Hepatocyte (in vitro differentiated cells): Measurements from ENCODE around the gene UBXN2A. TPM values are rescaled to one million over a fixed set of nuclear protein-coding genes. Genes with fewer than 3 reads are reported as not detected.

Experiments
- DNase-seq: peaks from one replicate; pipeline ENCODE4 v3.0.0-alpha.2; 2016; ENCODE audit warnings: low spot score
- H2AFZ ChIP-seq: fragments of 200-600 bp; sonication (generic); 2 replicates; pipeline ENCODE4 v1.6.0; 2016; ENCODE audit warnings: antibody characterized with exemption, mild to moderate bottlenecking
- H3K27ac ChIP-seq: fragments of 200-600 bp; sonication (generic); 2 replicates; pipeline ENCODE4 v1.5.1; 2016; ENCODE audit warnings: mild to moderate bottlenecking
- H3K27me3 ChIP-seq: fragments of 200-600 bp; sonication (generic); 2 replicates; pipeline ENCODE4 v1.6.1; 2016
- H3K36me3 ChIP-seq: fragments of 200-600 bp; sonication (generic); replicated peaks from 2 replicates; pipeline ENCODE4 v1.5.1; 2016; ENCODE audit warnings: low read depth; ENCODE audit not compliant: insufficient read depth
- H3K4me1 ChIP-seq: fragments of 200-600 bp; sonication (generic); 2 replicates; pipeline ENCODE4 v1.5.1; 2016; ENCODE audit warnings: mild to moderate bottlenecking, moderate library complexity; ENCODE audit not compliant: insufficient read depth
- H3K4me2 ChIP-seq: fragments of 200-600 bp; sonication (generic); 2 replicates; pipeline ENCODE4 v1.6.0; 2016
- H3K4me3 ChIP-seq: fragments of 200-600 bp; sonication (generic); 2 replicates; pipeline ENCODE4 v1.5.1; 2016; ENCODE audit warnings: mild to moderate bottlenecking
- H3K79me2 ChIP-seq: fragments of 200-600 bp; sonication (generic); 2 replicates; pipeline ENCODE4 v1.6.0; 2017; ENCODE audit warnings: mild to moderate bottlenecking
- H3K9me2 ChIP-seq: fragments of 200-600 bp; sonication (generic); replicated peaks from 2 replicates; pipeline ENCODE4 v1.6.0; 2017; ENCODE audit warnings: mild to moderate bottlenecking; ENCODE audit not compliant: insufficient read depth
- H3K9me3 ChIP-seq: fragments of 200-600 bp; sonication (generic); 2 replicates; pipeline ENCODE4 v1.5.1; 2016; ENCODE audit warnings: low read depth, mild to moderate bottlenecking
- H4K20me1 ChIP-seq: fragments of 200-600 bp; sonication (generic); 2 replicates; pipeline ENCODE4 v1.6.0; 2016; ENCODE audit warnings: mild to moderate bottlenecking; ENCODE audit not compliant: insufficient read depth, poor library complexity, severe bottlenecking
- EZH2 ChIP-seq: fragments of 200-600 bp; sonication (generic); IDR thresholded peaks from 2 replicates; pipeline ENCODE4 v1.6.1; 2016; ENCODE audit warnings: antibody characterized with exemption, mild to moderate bottlenecking, borderline replicate concordance
- EZH2phosphoT487 ChIP-seq: fragments of 200-600 bp; sonication (generic); IDR thresholded peaks from one replicate; pipeline ENCODE4 v1.6.1; 2018; ENCODE audit warnings: antibody characterized with exemption, mild to moderate bottlenecking, low read depth, moderate library complexity; ENCODE audit not compliant: unreplicated experiment, severe bottlenecking
- WGBS: methylation state at CpG from one replicate; pipeline ENCODE4 v1.1.6; 2016; ENCODE audit warnings: low lambda C conversion rate; ENCODE audit errors: missing lambda C conversion rate; 5-methylcytosine and 5-hydroxymethylcytosine counted together
- polyA plus RNA-seq: library from polyadenylated mRNA; unstranded; fragments of >200 nt; fragmentation: Nextera tagmentation; extraction: Ambion mirVana; gene quantifications from 2 replicates; pipeline ENCODE4 v1.2.1, GENCODE V29; 2016
- total RNA-seq: library from RNA; depleted of rRNA; stranded (reverse); fragments of >200 nt; gene quantifications from 2 replicates; pipeline ENCODE4 v1.2.3, GENCODE V29; 2014
- TF ChIP-seq, protein P1 (sequence below): fragments of 200-600 bp; sonication (generic); IDR thresholded peaks from 2 replicates; pipeline ENCODE4 v1.5.1; 2016; ENCODE audit warnings: antibody characterized with exemption, mild to moderate bottlenecking; ENCODE audit not compliant: poor library complexity

The UBXN2A gene
- total and polyA plus RNA-seq, 2 experiments from 2014 or later, result 15.9 to 16.4 TPM

DNA sequence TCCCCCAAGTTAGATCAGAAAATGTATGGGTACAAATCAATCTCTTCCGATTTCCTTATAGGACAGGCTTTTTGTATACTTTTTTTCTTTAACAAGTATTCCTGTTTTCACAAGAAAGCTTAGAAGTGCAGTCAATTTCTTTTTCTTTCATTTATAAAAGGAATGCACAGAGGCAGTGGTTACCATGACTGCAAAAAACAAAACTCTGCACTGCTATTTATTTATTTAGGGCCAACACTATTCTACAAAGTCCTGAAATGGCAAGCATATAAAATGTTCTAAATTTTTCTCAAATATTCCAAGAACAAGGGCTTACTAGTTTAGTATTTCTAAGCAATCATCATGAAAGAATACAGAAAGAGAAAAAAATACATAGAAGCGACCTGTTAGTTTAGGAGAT, 35.6 kb upstream of the UBXN2A start:
- WGBS, result 99% methylated on average over 2 of the region's 2 CpGs
- Histone ChIP-seq H4K20me1 (peaks cover 14% of the 10 kb centered on the region), H3K9me2 (no peaks in the 10 kb centered on the region), H3K36me3 (no peaks in the 10 kb centered on the region), H3K79me2 (peaks cover 77% of the 10 kb centered on the region), H3K4me1 (no peaks in the 10 kb centered on the region), H2AFZ (no peak overlapping the region), H3K4me2 (no peak overlapping the region), H3K9me3 (no peaks in the 10 kb centered on the region), H3K27me3 (no peaks in the 10 kb centered on the region), H3K4me3 (no peak overlapping the region), H3K27ac (no peak overlapping the region)
- no peak for TF ChIP-seq EZH2
- TF ChIP-seq EZH2phosphoT487, result no peak
- TF ChIP-seq, protein P1, sequence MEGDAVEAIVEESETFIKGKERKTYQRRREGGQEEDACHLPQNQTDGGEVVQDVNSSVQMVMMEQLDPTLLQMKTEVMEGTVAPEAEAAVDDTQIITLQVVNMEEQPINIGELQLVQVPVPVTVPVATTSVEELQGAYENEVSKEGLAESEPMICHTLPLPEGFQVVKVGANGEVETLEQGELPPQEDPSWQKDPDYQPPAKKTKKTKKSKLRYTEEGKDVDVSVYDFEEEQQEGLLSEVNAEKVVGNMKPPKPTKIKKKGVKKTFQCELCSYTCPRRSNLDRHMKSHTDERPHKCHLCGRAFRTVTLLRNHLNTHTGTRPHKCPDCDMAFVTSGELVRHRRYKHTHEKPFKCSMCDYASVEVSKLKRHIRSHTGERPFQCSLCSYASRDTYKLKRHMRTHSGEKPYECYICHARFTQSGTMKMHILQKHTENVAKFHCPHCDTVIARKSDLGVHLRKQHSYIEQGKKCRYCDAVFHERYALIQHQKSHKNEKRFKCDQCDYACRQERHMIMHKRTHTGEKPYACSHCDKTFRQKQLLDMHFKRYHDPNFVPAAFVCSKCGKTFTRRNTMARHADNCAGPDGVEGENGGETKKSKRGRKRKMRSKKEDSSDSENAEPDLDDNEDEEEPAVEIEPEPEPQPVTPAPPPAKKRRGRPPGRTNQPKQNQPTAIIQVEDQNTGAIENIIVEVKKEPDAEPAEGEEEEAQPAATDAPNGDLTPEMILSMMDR, result no peak
- no peak for DNase-seq

DNA sequence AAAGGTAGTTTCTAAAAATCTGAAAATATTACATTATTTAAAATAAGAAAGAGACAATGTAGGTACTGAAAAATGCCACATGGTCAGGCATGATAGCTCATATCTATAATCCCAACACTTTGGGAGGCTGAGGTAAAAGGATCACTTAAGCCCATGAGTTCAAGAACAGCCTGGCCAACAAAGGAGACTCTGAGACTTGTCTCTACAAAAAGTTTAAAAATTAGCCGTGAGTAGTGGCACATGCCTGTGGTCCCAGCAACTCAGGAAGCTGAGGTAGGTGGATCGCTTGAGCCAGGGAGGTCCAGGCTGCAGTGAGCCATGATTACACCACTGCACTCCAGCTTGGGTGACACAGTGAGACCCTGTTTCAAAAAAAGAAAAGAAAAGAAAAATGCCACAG, 35.1 kb upstream of the UBXN2A start:
- Histone ChIP-seq H3K27ac (no peak overlapping the region), H3K79me2 (peaks cover 76% of the 10 kb centered on the region), H3K4me3 (no peak overlapping the region), H3K4me1 (no peaks in the 10 kb centered on the region), H3K9me3 (no peaks in the 10 kb centered on the region), H3K4me2 (no peak overlapping the region), H2AFZ (no peak overlapping the region), H4K20me1 (peaks cover 14% of the 10 kb centered on the region), H3K36me3 (no peaks in the 10 kb centered on the region), H3K9me2 (no peaks in the 10 kb centered on the region), H3K27me3 (no peaks in the 10 kb centered on the region)
- WGBS, result 75% methylated on average over 2 of the region's 2 CpGs
- TF ChIP-seq, protein P1, result no peak
- TF ChIP-seq EZH2phosphoT487 (no peak), EZH2 (no peak)
- no peak for DNase-seq

DNA sequence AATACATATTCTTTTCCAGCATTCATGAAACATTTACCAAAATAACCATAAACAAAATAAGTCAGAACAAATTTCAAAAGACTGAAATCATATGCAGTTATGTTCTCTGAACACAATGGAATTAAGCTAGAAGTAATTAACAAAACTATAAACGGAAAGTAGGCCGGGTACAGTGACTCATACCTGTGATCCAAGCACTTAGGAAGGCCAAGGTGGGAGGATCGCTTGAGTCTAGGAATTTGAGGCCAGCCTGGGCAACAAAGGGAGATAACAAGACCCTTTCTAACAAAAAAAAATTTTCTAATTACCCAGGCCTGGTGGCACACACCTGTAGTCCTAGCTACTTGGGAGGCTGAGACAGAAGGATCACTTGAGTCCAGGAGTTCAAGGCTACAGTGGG, 28.2 kb upstream of the UBXN2A start:
- no peaks in the 10 kb centered on the region for H3K36me3 ChIP-seq
- H3K79me2 ChIP-seq, result peaks cover 84% of the 10 kb centered on the region
- TF ChIP-seq EZH2, result no peak
- TF ChIP-seq EZH2phosphoT487, result no peak
- TF ChIP-seq, protein P1, result no peak
- H3K9me3 ChIP-seq, result no peaks in the 10 kb centered on the region
- DNase-seq, result no peak
- no peaks in the 10 kb centered on the region for H3K9me2 ChIP-seq
- 83% methylated on average over 3 of the region's 3 CpGs for WGBS
- no peak overlapping the region for H3K27ac ChIP-seq
- H4K20me1 ChIP-seq, result peaks cover 13% of the 10 kb centered on the region
- H3K4me3 ChIP-seq, result no peak overlapping the region
- no peak overlapping the region for H2AFZ ChIP-seq
- no peaks in the 10 kb centered on the region for H3K27me3 ChIP-seq
- H3K4me2 ChIP-seq, result no peak overlapping the region
- no peaks in the 10 kb centered on the region for H3K4me1 ChIP-seq

DNA sequence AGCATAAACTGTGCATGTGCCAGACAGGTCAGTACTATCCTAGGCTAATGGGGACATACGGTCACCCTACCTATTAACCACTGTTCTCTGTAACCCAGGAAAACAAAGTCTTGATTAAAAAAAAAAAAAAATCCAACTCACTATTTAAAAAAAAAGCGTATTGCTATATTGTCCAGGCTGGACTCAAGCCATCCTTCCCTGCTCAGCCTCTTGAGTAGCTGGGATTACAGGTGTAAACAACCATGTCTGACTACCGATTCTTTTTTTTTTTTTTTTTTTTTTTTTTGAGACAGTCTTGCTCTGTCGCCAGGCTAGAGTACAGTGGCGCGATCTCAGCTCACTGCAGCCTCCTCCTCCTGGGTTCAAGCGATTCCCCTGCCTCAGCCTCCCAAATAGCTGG, 24.9 kb upstream of the UBXN2A start:
- no peaks in the 10 kb centered on the region for H3K27me3 ChIP-seq
- no peaks in the 10 kb centered on the region for H3K9me3 ChIP-seq
- no peaks in the 10 kb centered on the region for H3K9me2 ChIP-seq
- peaks cover 100% of the 10 kb centered on the region for H3K79me2 ChIP-seq
- H3K4me2 ChIP-seq, result no peak overlapping the region
- H2AFZ ChIP-seq, result no peak overlapping the region
- no peaks in the 10 kb centered on the region for H3K36me3 ChIP-seq
- no peak overlapping the region for H3K27ac ChIP-seq
- no peak for DNase-seq
- 89% methylated on average over 6 of the region's 7 CpGs for WGBS
- H3K4me3 ChIP-seq, result no peak overlapping the region
- TF ChIP-seq, protein P1, result no peak
- TF ChIP-seq EZH2 (no peak), EZH2phosphoT487 (no peak)
- H4K20me1 ChIP-seq, result peaks cover 35% of the 10 kb centered on the region
- no peaks in the 10 kb centered on the region for H3K4me1 ChIP-seq
